PC-9 (cell line): ENCODE data around the gene ELL2. TPM values are rescaled to one million over a fixed set of nuclear protein-coding genes. Genes with fewer than 3 reads are reported as not detected.

Experiments used
- BruUV-seq: library from RNA; stranded (reverse); fragments of 400-500 nt; replicated peaks from 2 replicates; lab custom pipeline; 2021; lab: Mats Ljungman, UMichigan
- CTCF ChIA-PET: fragments of 300-600 bp; sonication (Branson Sonifier 250); formaldehyde crosslinking; loops from one replicate; lab custom pipeline; 2022; ENCODE audit warnings: antibody characterized with exemption; lab: Charles Lee
- POLR2A ChIA-PET: fragments of 300-600 bp; sonication (Branson Sonifier 250); formaldehyde crosslinking; loops from one replicate; lab custom pipeline; 2022; ENCODE audit warnings: antibody characterized with exemption; ENCODE audit not compliant: unreplicated experiment; lab: Charles Lee
- DNase-seq, 2 experiments: peaks; one replicate each; pipeline versions ENCODE4 v3.0.0 to v3.0.0-alpha.2; 2015 to 2022; ENCODE audit warnings: mixed read lengths in 1 of 2
- H2AFZ ChIP-seq: fragments of 200-600 bp; sonication (generic); 2 replicates; pipeline ENCODE4 v1.8.1; 2017; ENCODE audit warnings: antibody characterized with exemption
- H3F3A ChIP-seq: fragments of 200-600 bp; sonication (generic); 2 replicates; pipeline ENCODE4 v1.8.1; 2017; ENCODE audit warnings: antibody characterized with exemption, mild to moderate bottlenecking, low read depth; ENCODE audit not compliant: insufficient read depth
- H3K27ac ChIP-seq: fragments of 200-600 bp; sonication (generic); 2 replicates; pipeline ENCODE4 v1.6.1; 2016; ENCODE audit warnings: mixed run types
- H3K27me3 ChIP-seq: fragments of 200-600 bp; sonication (generic); 2 replicates; pipeline ENCODE4 v1.6.1; 2016; ENCODE audit warnings: low read depth, mixed run types; ENCODE audit not compliant: insufficient read depth
- H3K36me3 ChIP-seq: fragments of 200-600 bp; sonication (generic); 2 replicates; pipeline ENCODE4 v1.6.1; 2016; ENCODE audit warnings: low read depth, mixed run types
- H3K4me1 ChIP-seq: fragments of 200-600 bp; sonication (generic); replicated peaks from 2 replicates; pipeline ENCODE4 v1.6.1; 2016; ENCODE audit warnings: mixed run types; ENCODE audit not compliant: insufficient read depth
- H3K4me2 ChIP-seq: fragments of 200-600 bp; sonication (generic); 2 replicates; pipeline ENCODE4 v1.6.1; 2017; ENCODE audit warnings: mixed run types
- H3K4me3 ChIP-seq: fragments of 200-600 bp; sonication (generic); 2 replicates; pipeline ENCODE4 v1.6.1; 2016; ENCODE audit warnings: mixed run types
- H3K79me2 ChIP-seq: fragments of 200-600 bp; sonication (generic); 2 replicates; pipeline ENCODE4 v1.6.1; 2017; ENCODE audit warnings: low read depth, mixed run types
- H3K9me2 ChIP-seq: fragments of 200-600 bp; sonication (generic); 2 replicates; pipeline ENCODE4 v1.8.1; 2017; ENCODE audit warnings: mild to moderate bottlenecking; ENCODE audit not compliant: insufficient read depth
- H3K9me3 ChIP-seq: fragments of 200-600 bp; sonication (generic); 2 replicates; pipeline ENCODE4 v1.8.1; 2016; ENCODE audit warnings: low read depth; ENCODE audit not compliant: insufficient read depth
- H4K20me1 ChIP-seq: fragments of 200-600 bp; sonication (generic); 2 replicates; pipeline ENCODE4 v1.8.1; 2017; ENCODE audit not compliant: insufficient read depth
- CTCF ChIP-seq: fragments of 200-600 bp; sonication (generic); conservative IDR thresholded peaks from 2 replicates; pipeline ENCODE4 v1.6.1; 2017; ENCODE audit warnings: mixed run types, antibody characterized with exemption, mild to moderate bottlenecking, moderate library complexity
- EZH2 ChIP-seq: fragments of 200-600 bp; sonication (generic); IDR thresholded peaks from 2 replicates; pipeline ENCODE4 v1.8.0; 2017; ENCODE audit warnings: antibody characterized with exemption, low read depth
- intact Hi-C: fragments of 100-400 bp; cut with micrococcal nuclease; formaldehyde crosslinking; loops from one replicate; pipeline ENCODE4 v1.10.0; 2022; ENCODE audit not compliant: unreplicated experiment
- total RNA-seq: library from RNA; stranded (reverse); gene quantifications from 2 replicates; pipeline ENCODE4 v1.2.3, GENCODE V29; 2021

The ELL2 gene
- total RNA-seq, 1 experiment from 2014 or later: 25.5 TPM

DNA sequence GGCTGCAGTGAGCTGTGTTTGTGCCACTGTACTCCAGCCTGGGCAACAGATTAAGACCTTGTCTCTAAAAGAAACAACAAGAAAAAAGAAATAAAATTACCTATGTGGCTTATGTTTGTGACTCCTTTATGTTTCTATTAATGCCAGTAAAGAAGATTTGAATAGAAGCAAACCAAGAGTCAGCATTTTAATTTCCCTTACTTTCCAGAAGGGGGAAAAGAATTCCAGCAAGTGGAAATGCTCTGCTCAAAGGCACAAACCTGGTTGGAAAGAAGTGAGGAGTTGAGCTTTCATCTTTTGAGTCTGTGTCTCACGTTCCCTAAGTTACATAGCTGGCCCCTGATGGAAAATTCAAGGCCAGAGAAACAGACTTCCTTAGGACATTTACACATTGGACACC lies 23.6 kb upstream of the ELL2 start:
- H2AFZ ChIP-seq: no peak overlapping the region
- no peak overlapping the region for H3K4me3 ChIP-seq
- H3K9me3 ChIP-seq: no peaks in the 10 kb centered on the region
- no peak for DNase-seq
- peaks cover 9% of the 10 kb centered on the region for H3K4me1 ChIP-seq
- H3F3A ChIP-seq: peaks cover 5% of the 10 kb centered on the region; the same call in 1 of the 2 replicates
- H3K27ac ChIP-seq: no peak overlapping the region
- ChIA-PET CTCF (no interaction called here), POLR2A (interaction anchor here (0.7 kb wide), 2 partner anchors 28 to 238 kb away, joined by 5 to 6 read pairs; no protein-coding TSS in a partner anchor)
- H3K4me2 ChIP-seq: no peak overlapping the region
- no peaks in the 10 kb centered on the region for H3K36me3 ChIP-seq
- H3K9me2 ChIP-seq: peaks cover 3% of the 10 kb centered on the region; the same call in 1 of the 2 replicates
- no TSS peak for BruUV-seq
- H4K20me1 ChIP-seq: no peaks in the 10 kb centered on the region
- H3K79me2 ChIP-seq: no peaks in the 10 kb centered on the region
- H3K27me3 ChIP-seq: no peaks in the 10 kb centered on the region
- intact Hi-C loops: no loop called here
- TF ChIP-seq EZH2 (no peak), CTCF (no peak)

- H3K4me2 ChIP-seq: 0 out of 2 replicates have a peak overlapping the region, but pooled peaks have one; percentile 16
- no peaks in the 10 kb centered on the region for H3K79me2 ChIP-seq
- H3K9me2 ChIP-seq: peaks cover 3% of the 10 kb centered on the region; the same call in 1 of the 2 replicates
- no peaks in the 10 kb centered on the region for H3K9me3 ChIP-seq
- POLR2A ChIA-PET: no interaction called here
- H3K27ac ChIP-seq: peak overlapping the region; percentile 33; the same call in 1 of the 2 replicates
- no peak overlapping the region for H2AFZ ChIP-seq
- CTCF ChIA-PET: no interaction called here
- no peaks in the 10 kb centered on the region for H4K20me1 ChIP-seq
- BruUV-seq: no TSS peak
- peaks cover 9% of the 10 kb centered on the region for H3K4me1 ChIP-seq
- H3K4me3 ChIP-seq: no peak overlapping the region
- intact Hi-C loops: no loop called here
- TF ChIP-seq CTCF (no peak), EZH2 (no peak)
- DNase-seq: no peak
- H3K36me3 ChIP-seq: no peaks in the 10 kb centered on the region
- no peaks in the 10 kb centered on the region for H3K27me3 ChIP-seq
- peaks cover 5% of the 10 kb centered on the region; the same call in 1 of the 2 replicates for H3F3A ChIP-seq
Measured at GRCh38 chr5:95984287-95984938, 22.8 kb upstream of the ELL2 start.

DNA sequence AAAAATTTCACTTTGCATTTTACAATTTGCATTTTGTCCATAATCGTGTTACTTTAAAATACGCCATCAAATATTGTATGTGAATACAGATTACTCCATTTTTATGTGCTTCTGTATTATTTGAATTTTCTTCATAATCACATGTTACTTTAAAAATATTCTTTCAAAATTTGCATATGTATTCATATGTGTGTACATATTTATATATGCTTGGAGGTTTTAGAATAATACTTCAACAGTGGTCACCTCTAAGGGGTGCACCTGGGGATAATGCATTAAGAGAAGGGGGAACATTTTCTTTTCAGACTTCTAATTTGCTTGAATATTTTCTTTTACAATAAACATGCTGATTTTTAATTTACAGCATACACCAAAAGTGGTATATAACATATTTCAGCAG lies 21.9 kb upstream of the ELL2 start:
- Histone ChIP-seq H4K20me1 (no peaks in the 10 kb centered on the region), H3K27me3 (no peaks in the 10 kb centered on the region), H2AFZ (no peak overlapping the region), H3F3A (peaks cover 5% of the 10 kb centered on the region; the same call in 1 of the 2 replicates), H3K9me3 (no peaks in the 10 kb centered on the region), H3K27ac (no peak overlapping the region), H3K4me2 (no peak overlapping the region), H3K4me3 (no peak overlapping the region), H3K9me2 (peaks cover 1% of the 10 kb centered on the region; the same call in 1 of the 2 replicates), H3K4me1 (peaks cover 9% of the 10 kb centered on the region), H3K36me3 (no peaks in the 10 kb centered on the region), H3K79me2 (no peaks in the 10 kb centered on the region)
- intact Hi-C loops: no loop called here
- no TSS peak for BruUV-seq
- ChIA-PET POLR2A (no interaction called here), CTCF (no interaction called here)
- TF ChIP-seq CTCF (no peak), EZH2 (no peak)
- DNase-seq: no peak
